GM19043 (cell line): ENCODE measurements around the gene IFI16.
"Not testable (repeated sequence)": the region's sequence is repeated elsewhere in the genome, so short reads cannot be mapped to it uniquely, and the experiment has no call there.

Experiments used
- ATAC-seq: cut with Tn5 transposase; IDR thresholded peaks from one replicate; pipeline ENCODE4 v1.9.1; 2021; ENCODE audit warnings: low read depth; ENCODE audit not compliant: unreplicated experiment

IFI16 gene

GRCh38 chr1:159090286-159091179 is 80.8 kb downstream of the IFI16 start:
- no peak for ATAC-seq

- no peak for ATAC-seq
These were observed 81.5 kb downstream of the IFI16 start for GRCh38 chr1:159091180-159091560.

- ATAC-seq: no peak
These were observed 81.9 kb downstream of the IFI16 start for GRCh38 chr1:159091607-159092031.

GRCh38 chr1:159092036-159092760 is 82.5 kb downstream of the IFI16 start:
- ATAC-seq: no peak

- ATAC-seq: no peak
These were observed 88.9 kb downstream of the IFI16 start for GRCh38 chr1:159098596-159098995.

- no peak for ATAC-seq
These were observed 90.9 kb downstream of the IFI16 start for GRCh38 chr1:159100589-159100988.

GRCh38 chr1:159103021-159103420 is 93.3 kb downstream of the IFI16 start:
- not testable (repeated sequence) for ATAC-seq
